Bronchial epithelial cell (primary cell): Measurements from ENCODE around the gene SLN. TPM values are rescaled to one million over a fixed set of nuclear protein-coding genes. Genes with fewer than 3 reads are reported as not detected.

Experiments used
- DNase-seq: peaks from one replicate; pipeline ENCODE4 v3.0.0-alpha.2; 2010; ENCODE audit warnings: low read depth
- FAIRE-seq: peaks from 2 replicates; lab custom pipeline; 2011; peaks lifted over from hg19 to GRCh38; lab: Jason Lieb, UNC
- H3K27me3 ChIP-seq: 2 replicates; pipeline ENCODE4 v1.5.1; 2011; ENCODE audit warnings: low read length; ENCODE audit not compliant: control insufficient read depth, insufficient read depth
- H3K36me3 ChIP-seq: 2 replicates; pipeline ENCODE4 v1.5.1; 2011; ENCODE audit warnings: low read length; ENCODE audit not compliant: control insufficient read depth, insufficient read depth
- H3K4me3 ChIP-seq: 2 replicates; pipeline ENCODE4 v1.5.1; 2011; ENCODE audit warnings: mild to moderate bottlenecking, low read depth, low read length, control low read depth
- total RNA-seq: library from RNA; depleted of rRNA; stranded (reverse); fragments of >200 nt; gene quantifications from 2 replicates; pipeline ENCODE4 v1.2.1, GENCODE V29; 2014
- TF ChIP-seq, protein P1 (sequence below): IDR thresholded peaks from 2 replicates; pipeline ENCODE4 v1.5.1; 2011; ENCODE audit warnings: mild to moderate bottlenecking, moderate library complexity, low read length, control low read depth, inconsistent platforms; ENCODE audit not compliant: insufficient read depth, severe bottlenecking

SLN gene
- total RNA-seq, 1 donor from 2014 or later: not detected

DNA sequence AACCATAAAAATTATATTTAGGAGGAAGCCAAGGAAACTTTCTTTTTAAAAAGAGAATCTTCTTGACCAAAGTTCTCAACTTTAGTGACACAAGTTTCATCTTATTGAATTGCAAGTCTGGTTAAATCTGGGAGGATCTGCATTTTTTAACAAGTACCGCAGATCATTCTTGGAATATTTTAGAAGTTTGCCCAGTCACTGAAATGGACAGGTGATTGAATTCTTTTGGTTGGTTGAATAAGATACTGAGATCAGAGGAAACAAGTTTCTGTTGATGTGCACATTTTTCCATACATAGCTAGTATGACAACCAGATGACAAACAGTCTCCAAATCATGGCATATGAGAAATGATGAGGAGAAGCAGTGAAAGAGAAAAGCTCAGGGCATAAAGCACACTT lies 50.2 kb downstream of the SLN start:
- no peaks in the 10 kb centered on the region for H3K27me3 ChIP-seq
- no peak for FAIRE-seq
- TF ChIP-seq, protein P1, sequence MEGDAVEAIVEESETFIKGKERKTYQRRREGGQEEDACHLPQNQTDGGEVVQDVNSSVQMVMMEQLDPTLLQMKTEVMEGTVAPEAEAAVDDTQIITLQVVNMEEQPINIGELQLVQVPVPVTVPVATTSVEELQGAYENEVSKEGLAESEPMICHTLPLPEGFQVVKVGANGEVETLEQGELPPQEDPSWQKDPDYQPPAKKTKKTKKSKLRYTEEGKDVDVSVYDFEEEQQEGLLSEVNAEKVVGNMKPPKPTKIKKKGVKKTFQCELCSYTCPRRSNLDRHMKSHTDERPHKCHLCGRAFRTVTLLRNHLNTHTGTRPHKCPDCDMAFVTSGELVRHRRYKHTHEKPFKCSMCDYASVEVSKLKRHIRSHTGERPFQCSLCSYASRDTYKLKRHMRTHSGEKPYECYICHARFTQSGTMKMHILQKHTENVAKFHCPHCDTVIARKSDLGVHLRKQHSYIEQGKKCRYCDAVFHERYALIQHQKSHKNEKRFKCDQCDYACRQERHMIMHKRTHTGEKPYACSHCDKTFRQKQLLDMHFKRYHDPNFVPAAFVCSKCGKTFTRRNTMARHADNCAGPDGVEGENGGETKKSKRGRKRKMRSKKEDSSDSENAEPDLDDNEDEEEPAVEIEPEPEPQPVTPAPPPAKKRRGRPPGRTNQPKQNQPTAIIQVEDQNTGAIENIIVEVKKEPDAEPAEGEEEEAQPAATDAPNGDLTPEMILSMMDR: no peak
- no peak for DNase-seq
- no peaks in the 10 kb centered on the region for H3K36me3 ChIP-seq
- no peak overlapping the region for H3K4me3 ChIP-seq

DNA sequence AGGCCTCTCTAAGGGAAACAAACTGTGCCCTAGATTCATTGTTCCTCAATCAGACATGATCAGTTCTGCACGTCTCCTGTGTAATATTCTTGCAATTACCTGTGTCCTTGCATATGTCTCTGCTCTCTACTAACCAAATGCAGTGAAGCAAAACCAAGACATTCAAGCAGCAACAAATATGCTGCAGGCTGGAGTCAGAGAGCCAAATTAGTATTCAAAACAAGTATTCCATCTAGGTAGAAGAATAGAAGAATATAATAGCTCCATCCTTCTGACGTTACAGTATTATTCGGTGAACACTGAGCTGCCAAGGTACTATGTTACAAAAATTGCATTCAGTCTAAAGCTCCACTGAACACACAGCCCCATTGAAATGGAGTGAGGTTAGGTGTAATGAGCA lies 51.8 kb downstream of the SLN start:
- DNase-seq (no peak), FAIRE-seq (no peak)
- TF ChIP-seq, protein P1: no peak
- no peak overlapping the region for H3K4me3 ChIP-seq
- H3K36me3 ChIP-seq: no peaks in the 10 kb centered on the region
- H3K27me3 ChIP-seq: no peaks in the 10 kb centered on the region

GRCh38 chr11:107659310-107659709 lies 52.5 kb downstream of the SLN start:
- H3K27me3 ChIP-seq: no peaks in the 10 kb centered on the region
- FAIRE-seq (no peak), DNase-seq (no peak)
- H3K4me3 ChIP-seq: no peak overlapping the region
- no peaks in the 10 kb centered on the region for H3K36me3 ChIP-seq
- TF ChIP-seq, protein P1: no peak

Other genes with a start within 250 kb of the SLN start
- gene ALKBH8, start 146.3 kb downstream of the SLN start, total RNA-seq: 5.2 and 12.4 TPM in 2 replicates
- under 0.01 TPM in 1 of 2 replicates, not detected in the other for gene ELMOD1, start 120.9 kb downstream of the SLN start, total RNA-seq
- gene SLC35F2, start 146.7 kb upstream of the SLN start, total RNA-seq: 34.8 and 72.7 TPM in 2 replicates
- not detected in 2 replicates for gene RAB39A, start 216.4 kb upstream of the SLN start, total RNA-seq